Measurements from ENCODE around the gene MT1A.

DNA sequence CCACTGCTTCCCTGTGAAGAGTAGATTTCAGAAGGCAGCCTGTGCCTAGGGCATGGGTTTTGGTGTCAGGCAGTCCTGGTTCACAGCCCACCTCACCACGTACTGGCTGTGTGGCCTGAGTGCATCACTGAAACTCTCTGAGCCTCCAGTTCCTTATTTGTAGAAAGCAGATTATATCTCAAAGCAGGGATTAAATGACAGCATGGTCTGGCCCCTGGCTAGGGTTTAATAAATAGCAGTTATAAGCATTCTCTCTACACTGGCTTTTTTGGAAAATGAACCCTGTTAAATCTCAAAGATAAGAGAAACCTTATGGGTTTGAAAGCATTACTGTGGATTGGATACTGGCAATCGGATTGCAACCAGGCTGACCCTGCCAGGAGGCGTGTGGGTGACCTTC lies 8.9 kb upstream of the MT1A start:
- TF ChIP-seq, protein P1, sequence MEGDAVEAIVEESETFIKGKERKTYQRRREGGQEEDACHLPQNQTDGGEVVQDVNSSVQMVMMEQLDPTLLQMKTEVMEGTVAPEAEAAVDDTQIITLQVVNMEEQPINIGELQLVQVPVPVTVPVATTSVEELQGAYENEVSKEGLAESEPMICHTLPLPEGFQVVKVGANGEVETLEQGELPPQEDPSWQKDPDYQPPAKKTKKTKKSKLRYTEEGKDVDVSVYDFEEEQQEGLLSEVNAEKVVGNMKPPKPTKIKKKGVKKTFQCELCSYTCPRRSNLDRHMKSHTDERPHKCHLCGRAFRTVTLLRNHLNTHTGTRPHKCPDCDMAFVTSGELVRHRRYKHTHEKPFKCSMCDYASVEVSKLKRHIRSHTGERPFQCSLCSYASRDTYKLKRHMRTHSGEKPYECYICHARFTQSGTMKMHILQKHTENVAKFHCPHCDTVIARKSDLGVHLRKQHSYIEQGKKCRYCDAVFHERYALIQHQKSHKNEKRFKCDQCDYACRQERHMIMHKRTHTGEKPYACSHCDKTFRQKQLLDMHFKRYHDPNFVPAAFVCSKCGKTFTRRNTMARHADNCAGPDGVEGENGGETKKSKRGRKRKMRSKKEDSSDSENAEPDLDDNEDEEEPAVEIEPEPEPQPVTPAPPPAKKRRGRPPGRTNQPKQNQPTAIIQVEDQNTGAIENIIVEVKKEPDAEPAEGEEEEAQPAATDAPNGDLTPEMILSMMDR (IDR thresholded peaks at IDR 0.05), result no peak
- TF ChIP-seq POLR2AphosphoS5 (IDR thresholded peaks at IDR 0.05; ENCODE audit: low read depth, low read length), result no peak
- TF ChIP-seq, protein P2, sequence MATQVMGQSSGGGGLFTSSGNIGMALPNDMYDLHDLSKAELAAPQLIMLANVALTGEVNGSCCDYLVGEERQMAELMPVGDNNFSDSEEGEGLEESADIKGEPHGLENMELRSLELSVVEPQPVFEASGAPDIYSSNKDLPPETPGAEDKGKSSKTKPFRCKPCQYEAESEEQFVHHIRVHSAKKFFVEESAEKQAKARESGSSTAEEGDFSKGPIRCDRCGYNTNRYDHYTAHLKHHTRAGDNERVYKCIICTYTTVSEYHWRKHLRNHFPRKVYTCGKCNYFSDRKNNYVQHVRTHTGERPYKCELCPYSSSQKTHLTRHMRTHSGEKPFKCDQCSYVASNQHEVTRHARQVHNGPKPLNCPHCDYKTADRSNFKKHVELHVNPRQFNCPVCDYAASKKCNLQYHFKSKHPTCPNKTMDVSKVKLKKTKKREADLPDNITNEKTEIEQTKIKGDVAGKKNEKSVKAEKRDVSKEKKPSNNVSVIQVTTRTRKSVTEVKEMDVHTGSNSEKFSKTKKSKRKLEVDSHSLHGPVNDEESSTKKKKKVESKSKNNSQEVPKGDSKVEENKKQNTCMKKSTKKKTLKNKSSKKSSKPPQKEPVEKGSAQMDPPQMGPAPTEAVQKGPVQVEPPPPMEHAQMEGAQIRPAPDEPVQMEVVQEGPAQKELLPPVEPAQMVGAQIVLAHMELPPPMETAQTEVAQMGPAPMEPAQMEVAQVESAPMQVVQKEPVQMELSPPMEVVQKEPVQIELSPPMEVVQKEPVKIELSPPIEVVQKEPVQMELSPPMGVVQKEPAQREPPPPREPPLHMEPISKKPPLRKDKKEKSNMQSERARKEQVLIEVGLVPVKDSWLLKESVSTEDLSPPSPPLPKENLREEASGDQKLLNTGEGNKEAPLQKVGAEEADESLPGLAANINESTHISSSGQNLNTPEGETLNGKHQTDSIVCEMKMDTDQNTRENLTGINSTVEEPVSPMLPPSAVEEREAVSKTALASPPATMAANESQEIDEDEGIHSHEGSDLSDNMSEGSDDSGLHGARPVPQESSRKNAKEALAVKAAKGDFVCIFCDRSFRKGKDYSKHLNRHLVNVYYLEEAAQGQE (IDR thresholded peaks at IDR 0.05; ENCODE audit: insufficient read depth in 1 of 2, low read depth in 2 of 2, low read length in 1 of 2), result no peak
- no peak for TF ChIP-seq SIN3A (IDR thresholded peaks at IDR 0.05; ENCODE audit: borderline replicate concordance, insufficient read depth, low read depth, low read length)
- TF ChIP-seq TCF7L2 (IDR thresholded peaks at IDR 0.05; ENCODE audit: low read depth, low read length), result no peak
